HL-60 (cell line): ENCODE data around the gene HAUS5.

Experiments used
- POLR2AphosphoS5 ChIP-seq: IDR thresholded peaks from 2 replicates; pipeline ENCODE4 v1.6.1; 2012; ENCODE audit warnings: low read depth
- SPI1 ChIP-seq: IDR thresholded peaks from 2 replicates; pipeline ENCODE4 v1.6.1; 2012; ENCODE audit warnings: low read depth, mild to moderate bottlenecking, borderline replicate concordance
- TF ChIP-seq, protein P1 (sequence below): IDR thresholded peaks from one replicate; pipeline ENCODE4 v1.5.1; 2011; ENCODE audit warnings: low read length, control low read depth, inconsistent platforms; ENCODE audit not compliant: insufficient read depth

DNA sequence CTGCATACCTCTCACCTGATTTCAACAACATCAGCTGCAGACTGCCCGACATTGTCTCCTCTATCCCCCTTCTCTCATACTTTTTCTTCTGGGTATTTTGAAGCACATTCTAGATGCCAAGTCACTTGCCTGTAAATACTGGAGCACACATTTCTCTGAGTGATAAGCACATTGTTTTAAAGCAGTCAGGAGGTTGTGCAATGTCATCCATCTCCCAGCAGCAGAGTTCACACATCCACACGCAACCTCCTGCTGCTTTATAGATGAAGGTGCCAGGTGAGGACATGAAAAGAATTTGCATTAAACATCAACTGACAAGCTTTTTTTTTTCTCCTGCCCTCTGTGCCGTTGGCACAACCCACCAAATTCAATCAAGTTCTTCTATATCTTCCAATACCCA, 59.3 kb downstream of the HAUS5 start:
- TF ChIP-seq, protein P1, sequence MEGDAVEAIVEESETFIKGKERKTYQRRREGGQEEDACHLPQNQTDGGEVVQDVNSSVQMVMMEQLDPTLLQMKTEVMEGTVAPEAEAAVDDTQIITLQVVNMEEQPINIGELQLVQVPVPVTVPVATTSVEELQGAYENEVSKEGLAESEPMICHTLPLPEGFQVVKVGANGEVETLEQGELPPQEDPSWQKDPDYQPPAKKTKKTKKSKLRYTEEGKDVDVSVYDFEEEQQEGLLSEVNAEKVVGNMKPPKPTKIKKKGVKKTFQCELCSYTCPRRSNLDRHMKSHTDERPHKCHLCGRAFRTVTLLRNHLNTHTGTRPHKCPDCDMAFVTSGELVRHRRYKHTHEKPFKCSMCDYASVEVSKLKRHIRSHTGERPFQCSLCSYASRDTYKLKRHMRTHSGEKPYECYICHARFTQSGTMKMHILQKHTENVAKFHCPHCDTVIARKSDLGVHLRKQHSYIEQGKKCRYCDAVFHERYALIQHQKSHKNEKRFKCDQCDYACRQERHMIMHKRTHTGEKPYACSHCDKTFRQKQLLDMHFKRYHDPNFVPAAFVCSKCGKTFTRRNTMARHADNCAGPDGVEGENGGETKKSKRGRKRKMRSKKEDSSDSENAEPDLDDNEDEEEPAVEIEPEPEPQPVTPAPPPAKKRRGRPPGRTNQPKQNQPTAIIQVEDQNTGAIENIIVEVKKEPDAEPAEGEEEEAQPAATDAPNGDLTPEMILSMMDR, result no peak
- TF ChIP-seq SPI1, result no peak
- TF ChIP-seq POLR2AphosphoS5, result no peak
